GM19240 (cell line): ENCODE measurements around the gene TSPAN6.

Experiments used
- DNase-seq: peaks from one replicate; pipeline ENCODE4 v3.0.0; 2011; ENCODE audit warnings: low spot score; ENCODE audit not compliant: insufficient read length

The TSPAN6 gene

DNA sequence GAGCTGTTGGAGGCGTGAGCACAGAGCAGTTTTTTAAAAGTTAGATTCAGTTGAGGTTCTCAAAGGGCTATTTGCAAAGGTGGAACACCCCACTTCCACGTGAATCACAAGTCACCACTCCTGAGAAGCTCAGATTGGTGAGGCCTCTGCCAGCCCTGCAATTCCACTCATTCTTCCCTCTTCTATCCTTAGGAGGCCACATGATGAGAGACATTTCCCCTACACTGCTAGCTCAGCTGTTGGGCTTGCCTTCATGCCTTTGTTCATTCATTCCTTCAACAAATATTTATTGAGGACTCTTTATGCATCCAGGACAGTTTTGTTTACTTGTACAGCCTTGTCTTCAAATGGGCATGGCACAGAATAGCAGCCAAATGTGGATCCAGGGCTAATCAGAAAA is 11.1 kb upstream of the TSPAN6 start:
- DNase-seq: no peak

DNA sequence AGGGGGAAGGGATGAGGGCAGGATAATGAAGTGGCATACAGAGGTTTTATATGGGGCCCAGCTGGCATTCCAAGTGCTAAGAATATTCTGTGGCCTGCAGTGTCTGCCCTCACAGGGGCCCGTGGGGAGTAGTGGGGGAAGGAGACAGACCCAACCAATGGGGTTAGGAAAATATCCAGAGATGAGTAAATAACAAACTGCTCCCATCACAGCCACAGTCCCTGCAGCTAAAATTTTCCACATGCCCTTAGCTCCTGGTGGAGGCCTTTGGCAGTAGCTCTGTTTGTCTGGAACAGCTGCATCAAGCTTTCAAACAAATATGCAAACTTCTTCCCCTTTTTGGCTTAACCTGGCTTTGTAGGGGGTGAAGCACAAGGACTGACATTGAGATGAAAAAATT is 10.5 kb upstream of the TSPAN6 start:
- no peak for DNase-seq

DNA sequence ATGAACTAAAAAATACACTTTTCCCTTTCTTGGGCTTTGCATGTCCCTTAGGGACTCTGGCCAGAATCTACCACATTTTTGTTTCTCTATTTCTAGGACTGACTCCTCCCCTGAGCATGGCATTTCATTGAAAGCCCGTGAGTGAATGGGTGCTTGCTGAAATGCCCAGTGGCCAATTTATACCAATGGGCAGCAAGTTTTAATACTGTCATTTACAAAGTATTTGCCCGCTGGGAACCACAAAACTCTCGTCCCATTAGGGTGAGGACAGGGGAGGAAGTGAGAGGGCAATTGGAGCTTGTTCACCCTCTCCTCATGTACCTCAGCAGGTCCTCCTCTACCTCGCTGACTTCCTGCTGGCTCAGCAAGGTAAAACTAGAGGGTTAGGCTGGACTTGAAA is 8.5 kb upstream of the TSPAN6 start:
- no peak for DNase-seq

DNA sequence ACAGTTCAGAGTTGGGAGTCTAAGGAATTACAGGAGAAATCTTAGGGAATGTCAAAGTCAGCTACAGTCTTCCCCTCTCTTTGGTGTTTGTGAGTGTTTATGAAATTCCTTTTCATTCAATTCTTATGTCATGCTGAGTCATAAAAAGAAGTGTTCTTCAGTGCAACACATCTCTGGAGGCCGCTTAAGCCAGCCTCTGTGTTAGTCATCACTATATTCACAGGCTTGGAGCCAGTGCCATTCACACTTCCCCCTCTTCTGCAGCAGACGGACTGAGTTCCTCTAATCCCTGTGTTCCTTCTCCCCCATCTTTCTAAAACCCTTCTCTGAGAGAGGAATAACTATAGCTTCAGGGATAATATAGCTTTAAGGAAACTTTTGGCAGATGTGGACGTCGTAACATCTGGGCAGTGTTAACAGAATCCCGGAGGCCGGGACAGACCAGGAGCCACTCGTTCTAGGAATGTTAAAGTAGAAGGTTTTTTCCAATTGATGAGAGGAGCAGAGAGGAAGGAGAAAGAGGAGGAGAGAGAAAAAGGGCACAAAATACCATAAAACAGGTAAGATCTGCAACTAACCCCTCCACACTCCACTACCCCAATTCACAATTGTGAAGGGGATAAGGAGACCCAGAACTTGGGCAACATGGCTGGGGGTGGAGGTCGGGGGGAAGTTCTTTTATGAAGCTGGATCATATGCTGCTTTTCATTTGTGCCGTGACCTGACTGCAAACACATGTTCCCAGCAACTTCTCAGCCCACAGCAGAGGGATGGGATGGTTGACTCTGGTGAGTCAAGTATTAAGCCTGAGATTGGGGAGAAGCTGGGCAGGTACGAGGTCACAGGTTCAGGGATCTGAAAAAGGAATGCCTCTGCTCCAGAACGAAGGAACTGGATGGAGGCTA is 7.6 kb upstream of the TSPAN6 start, which contains the start of gene SRPX2:
SRPX2 (plus strand) TSS at position 244 of the 905 bp plus-strand sequence. CDS start 2,124 bp downstream, outside the sequence.
- no peak for DNase-seq

DNA sequence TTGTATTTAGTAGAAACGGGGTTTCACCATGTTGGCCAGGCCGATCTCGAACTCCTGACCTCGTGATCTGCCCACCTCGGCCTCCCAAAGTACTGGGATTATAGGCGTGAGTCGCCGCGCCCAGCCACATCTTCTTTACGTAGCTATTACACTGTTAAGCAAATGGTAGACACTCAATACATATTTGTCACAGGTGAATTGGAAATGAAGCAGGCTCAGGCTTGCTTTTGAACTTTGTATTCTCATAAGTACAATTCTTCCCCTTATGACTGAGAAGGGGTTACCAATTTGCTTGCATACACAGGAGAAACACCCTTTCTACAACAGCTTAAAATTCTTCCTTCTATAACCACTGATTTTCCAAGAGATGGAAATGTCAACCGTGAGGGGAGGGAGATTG is 6.6 kb upstream of the TSPAN6 start:
- no peak for DNase-seq

DNA sequence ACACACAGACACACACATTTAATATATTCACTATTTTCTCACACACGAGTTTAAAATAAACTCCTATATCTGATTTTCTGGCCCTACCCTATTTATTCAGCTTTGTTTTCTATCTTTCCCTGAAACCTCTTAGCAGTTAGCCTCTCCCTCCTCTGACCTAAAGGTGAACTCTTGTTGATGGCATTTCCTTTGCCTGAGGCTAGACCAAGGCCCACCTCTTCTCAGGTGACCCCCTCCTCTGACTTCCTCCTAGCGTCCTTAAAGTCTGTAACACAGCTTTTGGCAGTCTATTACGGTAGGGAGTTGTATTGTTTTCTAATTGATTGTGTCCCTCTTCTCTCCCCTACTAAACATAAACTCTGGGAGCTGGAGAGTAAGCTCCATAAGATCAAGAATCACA is 5.7 kb upstream of the TSPAN6 start:
- DNase-seq: no peak

DNA sequence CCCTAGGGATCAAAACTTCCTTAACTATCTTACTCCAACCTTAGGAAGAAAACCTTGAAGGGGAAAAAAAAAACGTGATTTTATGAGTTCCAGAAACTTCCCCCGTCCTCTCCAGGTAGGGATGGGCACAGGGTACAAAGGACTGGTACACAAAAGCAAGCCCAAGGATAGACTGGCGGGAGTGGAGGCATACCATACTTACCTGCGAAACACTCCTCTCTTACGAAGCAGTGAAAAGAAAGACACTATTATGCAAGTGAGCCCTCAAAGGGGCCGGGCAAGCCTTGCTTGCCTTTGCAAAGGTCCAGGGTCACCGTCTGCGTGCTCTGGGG is 651 bp downstream of the TSPAN6 start:
- no peak for DNase-seq

DNA sequence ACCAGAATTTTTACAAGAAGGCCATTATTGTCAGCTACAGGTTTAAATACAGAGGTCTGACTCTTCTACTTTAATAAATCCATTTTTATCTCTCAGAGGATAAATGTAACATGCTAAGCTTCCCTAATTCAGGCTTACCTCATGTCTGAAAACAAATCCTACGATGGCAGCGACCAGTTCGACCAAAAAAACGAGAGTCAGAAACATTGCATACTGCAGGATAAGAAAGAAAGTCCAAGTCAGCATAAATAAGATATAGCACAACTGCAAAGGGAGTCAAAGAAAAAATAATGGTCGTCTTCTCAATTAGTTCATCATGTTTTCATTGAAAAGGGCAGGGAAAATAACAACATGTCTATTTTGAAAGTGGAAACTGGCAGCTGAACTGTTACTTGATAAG is 1.6 kb downstream of the TSPAN6 start:
- no peak for DNase-seq

DNA sequence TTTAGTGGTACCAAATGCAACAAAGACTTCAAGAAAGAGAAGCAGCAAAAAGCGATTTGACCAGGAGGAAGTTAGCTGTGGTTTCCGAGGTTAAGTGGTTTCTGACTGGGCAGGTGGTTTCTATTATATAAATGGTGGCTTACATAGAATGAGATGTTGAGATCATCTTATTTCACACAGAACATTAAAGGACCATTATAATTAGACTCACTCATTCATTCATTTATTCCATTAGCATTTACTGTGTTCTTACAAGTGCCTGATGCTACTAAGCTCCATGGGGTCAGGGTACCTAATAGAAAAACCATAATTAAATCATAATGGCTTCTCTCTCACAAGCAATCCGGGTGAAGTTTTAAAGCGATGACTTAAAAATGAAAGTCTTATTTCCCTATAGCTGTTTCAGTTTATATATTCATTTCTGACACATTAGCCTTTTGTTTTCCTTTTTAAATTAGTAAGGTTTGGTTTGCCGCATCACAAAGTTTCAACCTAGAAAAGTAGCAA is 10.6 kb downstream of the TSPAN6 start:
- no peak for DNase-seq

DNA sequence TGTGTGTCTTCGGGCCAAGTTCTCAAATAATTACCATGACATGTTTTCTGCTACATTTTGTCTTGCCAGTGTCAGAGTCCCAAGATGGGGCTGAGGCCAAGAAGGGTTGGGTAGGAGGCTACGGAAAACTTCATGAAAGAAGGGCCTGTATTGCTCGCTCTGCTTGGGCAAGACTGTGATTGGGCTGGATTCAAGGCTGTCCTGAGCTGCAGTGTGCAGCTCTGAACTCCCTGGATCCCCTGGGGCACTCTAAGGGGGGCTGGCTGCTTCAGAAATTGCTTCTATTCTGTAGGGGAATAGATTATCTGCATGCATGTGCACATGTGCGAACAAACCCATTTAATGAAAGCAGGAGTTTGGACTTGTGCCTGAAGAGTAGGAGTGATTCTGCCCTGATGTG is 13.6 kb downstream of the TSPAN6 start:
- DNase-seq: no peak

DNA sequence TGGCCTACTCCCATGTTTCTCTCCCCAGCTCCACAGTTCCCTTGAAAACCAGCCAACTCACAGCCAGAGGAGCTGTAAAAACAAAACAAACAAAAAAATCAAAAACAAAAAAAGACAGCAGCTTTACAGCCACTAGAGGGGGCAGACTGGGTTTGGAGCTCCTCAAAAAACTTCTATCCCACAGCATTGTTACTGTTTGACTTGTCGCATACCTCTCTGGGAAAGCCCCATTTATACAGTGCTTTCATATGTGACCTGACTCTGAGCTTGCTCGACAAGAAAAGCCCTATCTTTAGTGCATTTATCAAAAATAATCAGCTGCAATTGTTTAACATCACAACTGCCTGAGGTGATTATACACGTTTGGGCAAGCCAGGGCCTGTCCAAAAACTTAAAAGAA is 21.6 kb downstream of the TSPAN6 start:
- DNase-seq: no peak

DNA sequence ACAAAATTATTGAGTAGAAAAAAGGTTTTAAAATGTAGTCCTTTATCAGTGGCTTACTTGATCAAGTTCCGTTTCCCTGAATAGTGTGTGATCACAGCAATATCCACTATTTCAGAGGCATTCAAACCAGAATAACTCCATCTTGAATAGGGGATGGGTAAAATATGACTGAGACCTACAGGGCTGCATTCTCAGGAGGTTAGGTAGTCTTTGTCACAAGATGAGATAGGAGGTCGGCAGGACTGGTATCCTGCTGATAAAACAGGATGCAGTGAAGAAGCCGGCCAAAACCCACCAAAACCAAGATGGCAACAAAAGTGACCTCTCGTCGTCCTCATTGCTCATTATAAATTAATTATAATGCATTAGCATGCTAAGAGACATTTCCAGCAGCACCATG is 24.7 kb downstream of the TSPAN6 start:
- no peak for DNase-seq

DNA sequence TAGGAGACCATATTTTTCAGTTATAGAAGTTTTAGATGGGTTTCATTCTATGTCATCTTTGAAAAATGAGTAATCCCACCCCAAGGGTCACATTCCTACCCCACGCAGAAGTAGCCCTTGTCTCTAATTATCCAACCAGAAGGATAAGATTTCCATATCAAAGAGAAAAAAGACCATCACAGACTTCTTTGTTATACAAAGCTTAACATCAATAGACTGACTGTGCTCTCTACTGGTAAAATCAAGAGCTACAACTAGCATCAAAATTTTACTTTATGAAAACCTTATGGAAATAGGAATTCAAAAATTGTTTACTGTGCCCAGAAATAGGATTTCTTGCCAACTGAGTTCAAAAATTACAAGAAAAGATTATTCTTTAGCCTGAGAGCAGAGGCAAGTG is 27.0 kb downstream of the TSPAN6 start:
- no peak for DNase-seq

DNA sequence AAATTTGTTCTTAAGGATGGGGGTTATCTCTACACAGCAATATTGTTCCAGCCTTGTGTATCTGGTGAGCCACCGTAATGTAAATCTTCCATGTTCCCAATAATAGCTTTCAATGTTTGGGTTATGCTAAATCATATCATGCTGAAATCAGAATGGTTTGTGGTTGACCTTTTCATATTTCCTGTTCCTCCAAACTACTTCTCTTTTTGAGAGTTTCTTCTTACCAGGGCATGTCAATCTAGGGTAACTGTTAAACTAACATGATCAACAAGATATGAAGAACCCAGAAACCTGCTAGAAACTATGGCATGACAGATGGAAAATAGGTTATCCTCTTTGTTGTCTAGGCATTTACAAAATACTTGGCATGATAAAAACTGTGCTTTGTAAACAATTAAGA is 29.9 kb downstream of the TSPAN6 start:
- DNase-seq: no peak

DNA sequence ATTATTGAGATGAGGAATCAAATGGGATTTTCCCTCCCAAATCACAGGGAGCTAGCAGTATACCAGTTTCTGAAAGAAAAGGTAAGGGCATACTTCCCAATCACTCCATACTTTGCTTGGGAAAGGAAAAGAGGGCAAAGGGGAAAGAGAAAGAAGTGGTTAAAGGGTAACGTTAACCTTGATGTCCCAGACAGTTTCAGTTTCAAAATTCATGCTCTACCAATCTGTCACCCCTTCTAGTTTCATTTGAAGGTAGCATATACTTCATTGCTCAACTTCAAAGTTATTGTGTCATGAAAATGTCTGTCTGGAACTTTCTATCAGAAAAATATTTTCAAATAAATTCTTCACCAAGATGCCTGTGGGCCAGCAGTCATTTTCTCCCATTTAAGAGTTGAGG is 35.8 kb downstream of the TSPAN6 start:
- no peak for DNase-seq

DNA sequence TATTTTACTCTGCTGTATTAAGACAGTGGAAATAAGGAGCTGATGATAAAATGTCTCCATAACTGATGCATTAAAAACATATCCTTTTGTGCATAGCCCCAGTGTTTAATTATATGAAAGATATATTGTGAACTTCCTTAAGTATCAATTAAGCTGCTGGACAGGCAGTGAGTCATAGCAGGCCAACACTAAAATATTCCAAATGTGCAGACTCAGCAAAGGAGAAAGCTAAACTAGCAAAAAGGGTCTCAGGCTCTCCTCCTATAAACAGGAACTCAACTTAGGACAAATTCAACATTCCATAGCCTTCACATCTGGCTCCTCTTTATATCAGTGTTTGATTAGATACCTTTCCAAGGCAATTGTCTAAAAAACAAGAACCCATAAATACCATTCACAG is 36.3 kb downstream of the TSPAN6 start:
- DNase-seq: no peak

DNA sequence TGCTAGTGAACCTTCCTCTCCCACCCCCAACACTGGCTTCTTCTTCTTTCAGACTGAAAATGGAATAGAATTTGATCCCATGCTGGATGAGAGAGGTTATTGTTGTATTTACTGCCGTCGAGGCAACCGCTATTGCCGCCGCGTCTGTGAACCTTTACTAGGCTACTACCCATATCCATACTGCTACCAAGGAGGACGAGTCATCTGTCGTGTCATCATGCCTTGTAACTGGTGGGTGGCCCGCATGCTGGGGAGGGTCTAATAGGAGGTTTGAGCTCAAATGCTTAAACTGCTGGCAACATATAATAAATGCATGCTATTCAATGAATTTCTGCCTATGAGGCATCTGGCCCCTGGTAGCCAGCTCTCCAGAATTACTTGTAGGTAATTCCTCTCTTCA is 37.1 kb downstream of the TSPAN6 start:
- no peak for DNase-seq

DNA sequence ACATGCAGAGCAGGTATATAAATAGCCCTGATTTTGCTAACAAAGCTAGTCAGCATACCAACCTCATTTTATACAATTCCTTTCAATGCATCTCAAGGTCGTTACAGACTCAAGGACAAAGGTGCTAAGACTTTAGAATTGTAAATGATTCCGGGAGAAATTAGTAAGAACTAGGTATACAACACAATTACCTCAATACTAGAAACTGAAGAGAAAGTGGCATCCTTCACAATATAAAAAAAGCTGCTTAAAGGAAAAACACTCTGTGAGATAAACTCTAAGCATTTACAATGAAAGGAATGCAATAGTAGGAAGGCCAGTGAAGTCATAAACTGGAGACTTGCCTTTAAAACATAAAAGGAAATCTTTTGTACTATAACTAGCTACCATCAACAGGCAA is 40.0 kb downstream of the TSPAN6 start:
- DNase-seq: no peak

DNA sequence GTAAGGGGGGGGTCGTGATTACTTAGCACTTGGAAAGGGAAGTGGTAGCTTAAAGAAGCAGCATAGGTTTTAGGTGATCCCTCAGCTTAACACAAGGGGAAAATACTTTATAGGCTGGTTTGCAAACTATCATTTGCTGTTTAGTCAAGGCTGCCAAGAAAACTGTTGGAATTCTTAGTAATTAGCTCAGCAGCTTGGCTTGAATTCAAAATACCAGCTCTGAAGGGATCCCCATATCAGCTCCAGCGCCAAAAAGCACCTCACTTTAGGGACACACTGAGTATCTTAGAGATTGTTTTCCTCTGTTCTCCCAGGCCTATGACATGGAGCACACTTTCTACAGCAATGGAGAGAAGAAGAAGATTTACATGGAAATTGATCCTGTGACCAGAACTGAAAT is 43.0 kb downstream of the TSPAN6 start:
- no peak for DNase-seq

DNA sequence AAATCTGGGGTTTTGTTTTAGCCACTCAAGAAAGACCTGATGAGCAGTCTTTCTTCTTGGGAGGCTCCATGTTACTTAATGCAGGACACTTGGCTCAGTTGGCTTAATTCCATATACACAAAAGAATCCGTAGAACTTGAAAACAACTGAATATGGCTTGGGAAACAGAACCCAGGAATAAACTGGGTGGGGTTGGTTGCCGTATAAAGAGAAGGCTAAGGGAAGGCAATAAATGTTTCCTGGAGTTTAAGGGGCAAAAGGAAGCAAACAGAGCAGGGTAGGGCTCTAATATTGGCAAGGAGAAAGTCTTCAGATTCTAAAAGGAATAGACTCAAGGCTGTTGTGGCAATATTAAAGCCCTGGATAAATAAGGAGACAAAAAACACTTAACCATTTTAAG is 43.5 kb downstream of the TSPAN6 start:
- no peak for DNase-seq

DNA sequence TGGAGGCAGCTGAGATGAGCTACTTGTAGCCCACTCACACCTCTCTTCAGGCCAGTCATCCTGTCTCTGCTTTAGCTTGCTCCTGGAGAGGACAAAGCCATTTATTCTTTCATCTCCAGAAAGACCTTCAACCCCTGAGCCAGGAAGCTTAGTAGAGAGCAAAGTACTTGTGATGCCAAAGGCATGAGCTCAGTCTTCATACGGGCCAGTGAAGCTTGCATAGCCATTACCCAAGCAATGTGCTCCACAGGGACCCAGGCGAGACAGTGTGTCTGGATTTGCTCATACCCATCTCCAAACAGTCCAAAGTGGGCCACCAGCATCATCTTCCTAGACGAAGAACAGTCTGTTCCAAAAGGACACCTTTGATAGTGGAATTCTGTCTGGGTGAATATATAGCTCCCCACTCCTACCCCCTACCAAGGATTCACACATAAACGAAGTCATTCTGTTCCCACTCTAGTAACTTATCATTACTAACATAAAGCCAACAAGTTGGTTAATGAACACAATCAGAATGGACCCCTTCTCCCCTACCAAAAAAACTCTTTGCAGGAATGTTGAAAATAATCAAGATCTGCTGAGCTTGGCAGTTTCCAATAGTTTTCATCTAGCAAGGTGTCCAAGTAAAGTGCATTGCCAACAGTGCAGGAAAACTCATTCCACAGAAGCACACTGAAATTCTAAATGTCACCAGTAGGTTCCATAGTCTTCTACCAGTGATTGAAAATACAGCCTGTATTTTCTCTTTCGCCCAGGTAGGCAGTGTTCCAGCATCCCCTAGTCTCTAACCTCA is 45.2 kb downstream of the TSPAN6 start:
- DNase-seq: no peak

DNA sequence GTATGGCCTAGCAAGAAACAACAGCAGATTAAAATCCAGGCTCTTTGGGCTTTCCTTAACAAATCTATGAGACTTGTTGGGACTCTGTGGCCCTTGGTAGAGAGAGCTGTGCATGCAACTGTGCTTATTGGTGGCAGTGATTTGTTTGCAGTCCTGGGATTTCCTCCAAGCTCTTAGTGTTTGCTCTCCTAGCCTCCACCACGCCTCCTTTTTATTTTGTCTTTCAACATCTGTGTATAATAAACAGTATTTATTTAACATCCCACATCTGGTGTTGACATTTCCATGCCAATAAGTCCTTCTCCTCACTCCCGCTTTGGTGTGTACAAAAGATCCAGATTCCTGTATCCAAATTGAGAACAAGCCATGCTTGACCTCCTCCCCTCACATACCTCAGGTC is 48.7 kb downstream of the TSPAN6 start:
- no peak for DNase-seq

DNA sequence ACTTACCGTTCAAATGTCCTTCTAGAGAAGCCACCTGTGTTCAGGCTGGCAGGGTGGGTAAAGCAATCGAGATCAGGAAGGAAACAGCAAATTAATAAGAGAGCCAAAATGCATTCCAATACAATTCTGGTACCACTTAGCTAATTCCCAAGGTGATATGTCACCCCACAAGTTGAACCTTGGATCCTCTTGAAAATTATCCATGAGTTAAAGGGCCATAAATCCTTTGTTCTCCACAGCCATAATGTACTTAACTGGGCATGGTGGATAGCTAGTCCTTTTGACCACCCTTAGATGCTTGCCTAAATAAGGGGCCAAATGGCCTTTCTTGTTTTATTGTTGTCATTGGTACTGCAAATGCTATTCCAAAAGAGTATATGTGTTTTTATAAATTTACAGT is 49.9 kb downstream of the TSPAN6 start:
- no peak for DNase-seq
